CD14-positive monocyte (primary cell): Measurements from ENCODE around the gene NFIC. TPM values are rescaled to one million over a fixed set of nuclear protein-coding genes. Genes with fewer than 3 reads are reported as not detected.

Experiments used
- DNase-seq, 3 donors: peaks; one replicate each; pipeline ENCODE4 v3.0.0-alpha.2; 2011 to 2022
- H2AFZ ChIP-seq: 2 replicates; pipeline ENCODE4 v1.6.0; 2012; ENCODE audit warnings: mild to moderate bottlenecking, low read depth, low read length, inconsistent platforms; ENCODE audit not compliant: insufficient read depth, poor library complexity, severe bottlenecking
- H3K27ac ChIP-seq, 2 donors: 1 replicate in 1 of 2; 2 replicates in 1 of 2; pipeline ENCODE4 v1.5.1; 2012 to 2013; ENCODE audit warnings: low read length in 2 of 2, control low read depth in 1 of 2, inconsistent platforms in 1 of 2, low read depth in 1 of 2, mild to moderate bottlenecking in 1 of 2
- H3K27me3 ChIP-seq, 2 donors: one replicate each; pipeline versions ENCODE4 v1.6.0 to v1.6.1; 2011 to 2013; ENCODE audit warnings: low read length in 2 of 2; ENCODE audit not compliant: control insufficient read depth in 2 of 2, insufficient read depth in 2 of 2
- H3K36me3 ChIP-seq, 2 donors: replicated peaks in 1 of 2; 1 replicate in 1 of 2; 2 replicates in 1 of 2; pipeline versions ENCODE4 v1.5.1 to v1.6.1; 2012 to 2013; ENCODE audit warnings: low read length in 2 of 2, control low read depth in 1 of 2, inconsistent platforms in 1 of 2, mild to moderate bottlenecking in 1 of 2; ENCODE audit not compliant: insufficient read depth in 2 of 2, control insufficient read depth in 1 of 2
- H3K4me1 ChIP-seq, 2 donors: 1 replicate in 1 of 2; 2 replicates in 1 of 2; pipeline versions ENCODE4 v1.5.1 to v1.6.1; 2012 to 2013; ENCODE audit warnings: low read length in 2 of 2, control low read depth in 1 of 2, inconsistent platforms in 1 of 2, mild to moderate bottlenecking in 1 of 2, moderate library complexity in 1 of 2; ENCODE audit not compliant: insufficient read depth in 2 of 2, control insufficient read depth in 1 of 2
- H3K4me2 ChIP-seq: replicated peaks from 2 replicates; pipeline ENCODE3; 2012; ENCODE audit warnings: low read length, moderate library complexity, mild to moderate bottlenecking; ENCODE audit not compliant: poor library complexity, severe bottlenecking; ENCODE audit errors: extremely low read depth
- H3K4me3 ChIP-seq, 3 experiments: fragments of 200-600 bp in 1 of 3; sonication (generic) in 1 of 3; replicated peaks in 1 of 3; 1 replicate in 2 of 3; 2 replicates in 1 of 3; pipeline ENCODE4 v1.5.1; 2011 to 2013; ENCODE audit warnings: low read length in 3 of 3, mild to moderate bottlenecking in 3 of 3, control low read depth in 2 of 3, low read depth in 2 of 3, inconsistent platforms in 1 of 3, moderate library complexity in 1 of 3
- H3K79me2 ChIP-seq: 2 replicates; pipeline ENCODE4 v1.6.0; 2012; ENCODE audit warnings: mild to moderate bottlenecking, control low read depth, inconsistent platforms, low read length, moderate library complexity; ENCODE audit not compliant: insufficient read depth
- H3K9ac ChIP-seq: 2 replicates; pipeline ENCODE4 v1.6.0; 2017; ENCODE audit warnings: low read length, mild to moderate bottlenecking; ENCODE audit not compliant: insufficient read depth, poor library complexity, severe bottlenecking
- H3K9me3 ChIP-seq, 2 donors: replicated peaks in 1 of 2; 1 replicate in 1 of 2; 2 replicates in 1 of 2; pipeline versions ENCODE4 v1.5.1 to v1.6.1; 2012 to 2013; ENCODE audit warnings: low read length in 2 of 2, control low read depth in 1 of 2; ENCODE audit not compliant: control insufficient read depth in 1 of 2, insufficient read depth in 1 of 2
- H4K20me1 ChIP-seq: 2 replicates; pipeline ENCODE4 v1.6.0; 2012; ENCODE audit warnings: mild to moderate bottlenecking, low read length, control low read depth, moderate library complexity; ENCODE audit not compliant: insufficient read depth
- H3K27ac Mint-ChIP-seq, 7 donors: one replicate each; pipeline ENCODE4 v1.8.0; 2020; ENCODE audit warnings: mild to moderate bottlenecking in 7 of 7, mixed read lengths in 7 of 7, moderate library complexity in 6 of 7, inconsistent platforms in 2 of 7
- H3K27me3 Mint-ChIP-seq, 3 donors: one replicate each; pipeline ENCODE4 v1.8.0; 2021 to 2022; ENCODE audit warnings: low read depth in 3 of 3, mild to moderate bottlenecking in 3 of 3, mixed read lengths in 3 of 3, moderate library complexity in 3 of 3, inconsistent platforms in 1 of 3
- H3K36me3 Mint-ChIP-seq, 2 donors: one replicate each; pipeline ENCODE4 v1.8.0; 2020; ENCODE audit warnings: mixed read lengths in 2 of 2, inconsistent platforms in 1 of 2, mild to moderate bottlenecking in 1 of 2
- H3K4me1 Mint-ChIP-seq: one replicate; pipeline ENCODE4 v1.8.0; 2020; ENCODE audit warnings: mild to moderate bottlenecking, mixed read lengths
- H3K4me3 Mint-ChIP-seq, 2 donors: one replicate each; pipeline ENCODE4 v1.8.0; 2020; ENCODE audit warnings: mild to moderate bottlenecking in 2 of 2, mixed read lengths in 2 of 2, moderate library complexity in 1 of 2
- H3K9me3 Mint-ChIP-seq, 7 donors: one replicate each; pipeline ENCODE4 v1.8.0; 2020 to 2022; ENCODE audit warnings: mixed read lengths in 7 of 7, mild to moderate bottlenecking in 6 of 7, moderate library complexity in 6 of 7, inconsistent platforms in 2 of 7
- CTCF ChIP-seq: fragments of 200-600 bp; IDR thresholded peaks from one replicate; pipeline ENCODE4 v1.8.0; 2022; ENCODE audit warnings: antibody characterized with exemption, mild to moderate bottlenecking
- WGBS: methylation state at CpG from one replicate; pipeline ENCODE4 v1.1.5; 2013; ENCODE audit warnings: missing lambda C conversion rate; ENCODE audit not compliant: insufficient coverage; 5-methylcytosine and 5-hydroxymethylcytosine counted together
- intact Hi-C, 2 donors: fragments of 100-400 bp; cut with micrococcal nuclease; formaldehyde crosslinking; loops; one replicate each; pipeline versions ENCODE4 v1.15.0 to v1.15.1; 2023
- polyA plus RNA-seq, 3 donors: library from polyadenylated mRNA; depleted of rRNA in 1 of 3; unstranded in 2 of 3; stranded (reverse) in 1 of 3; fragments of 300-500 nt in 2 of 3; fragments of >200 nt in 1 of 3; fragmentation: Illumina TruSeq in 2 of 3; gene quantifications; 1 replicate in 2 of 3; 2 replicates in 1 of 3; pipeline ENCODE4 v1.2.3, GENCODE V29; 2012 to 2021

The NFIC gene
- polyA plus RNA-seq, 3 donors: 7.0 to 13.8 (median 11.5) TPM

- Histone ChIP-seq H3K4me2 (no peak overlapping the region), H3K9ac (no peak overlapping the region), H2AFZ (no peak overlapping the region), H3K9me3 (no peaks in the 10 kb centered on the region), H3K4me3 (no peak overlapping the region), H3K36me3 (peaks cover 0 to 10% of the 10 kb centered on the region in 2 donors), H3K27me3 (no peaks in the 10 kb centered on the region), H3K4me1 (peaks cover 36 to 42% of the 10 kb centered on the region in 2 donors), H3K79me2 (peaks cover 100% of the 10 kb centered on the region), H3K27ac (peak overlapping the region in 1 of 2 donors; percentile 22), H4K20me1 (peaks cover 88% of the 10 kb centered on the region)
- Mint-ChIP-seq H3K36me3 (peaks cover 8 to 34% of the 10 kb centered on the region in 2 donors), H3K4me3 (no peak overlapping the region), H3K4me1 (peaks cover 54% of the 10 kb centered on the region), H3K27me3 (no peaks in the 10 kb centered on the region), H3K9me3 (peaks cover 0 to 4% (median 0%) of the 10 kb centered on the region in 7 donors), H3K27ac (peak overlapping the region in 2 of 7 donors; percentile 23 to 76)
- no peak for DNase-seq
- TF ChIP-seq CTCF: no peak
- intact Hi-C loops: no loop called here
- 68% methylated on average over 9 of the region's 14 CpGs for WGBS
These were observed 6.0 kb downstream of the NFIC start for GRCh38 chr19:3372413-3372812.

- no peak for DNase-seq
- Mint-ChIP-seq H3K4me3 (no peak overlapping the region), H3K27me3 (no peaks in the 10 kb centered on the region), H3K27ac (peak overlapping the region in 5 of 7 donors; percentile 59 to 90 (median 69)), H3K4me1 (peaks cover 40% of the 10 kb centered on the region), H3K36me3 (peaks cover 11 to 38% of the 10 kb centered on the region in 2 donors), H3K9me3 (peaks cover 0 to 4% (median 0%) of the 10 kb centered on the region in 7 donors)
- 88% methylated on average over 6 of the region's 6 CpGs for WGBS
- H3K27me3 ChIP-seq: no peaks in the 10 kb centered on the region
- no peak for TF ChIP-seq CTCF
- no peak overlapping the region for H3K4me2 ChIP-seq
- H3K27ac ChIP-seq: peak overlapping the region in 1 of 2 donors; percentile 17
- no peak overlapping the region for H3K9ac ChIP-seq
- intact Hi-C loops: no loop called here
- no peak overlapping the region for H2AFZ ChIP-seq
- H3K4me3 ChIP-seq: no peak overlapping the region
- H4K20me1 ChIP-seq: peaks cover 92% of the 10 kb centered on the region
- no peaks in the 10 kb centered on the region for H3K9me3 ChIP-seq
- peaks cover 21 to 26% of the 10 kb centered on the region in 2 donors for H3K4me1 ChIP-seq
- peaks cover 100% of the 10 kb centered on the region for H3K79me2 ChIP-seq
- peaks cover 2 to 10% of the 10 kb centered on the region in 2 donors for H3K36me3 ChIP-seq
These were observed 7.6 kb downstream of the NFIC start for GRCh38 chr19:3373971-3374368.
